Smooth muscle cell (in vitro differentiated cells): ENCODE data around the gene WDR72. TPM values are rescaled to one million over a fixed set of nuclear protein-coding genes. Genes with fewer than 3 reads are reported as not detected.

ENCODE experiments used
- DNase-seq: peaks from one replicate; lab custom pipeline; 2025; ENCODE audit not compliant: unreplicated experiment; lab: John Stamatoyannopoulos, UW
- H2AFZ ChIP-seq: fragments of 200-600 bp; sonication (generic); 2 replicates; pipeline ENCODE4 v1.6.0; 2016; ENCODE audit warnings: antibody characterized with exemption, low read depth, mild to moderate bottlenecking
- H3F3A ChIP-seq: fragments of 200-600 bp; sonication (generic); 2 replicates; pipeline ENCODE4 v1.6.0; 2017; ENCODE audit warnings: antibody characterized with exemption, low read depth
- H3K27ac ChIP-seq: fragments of 200-600 bp; sonication (generic); 2 replicates; pipeline ENCODE4 v1.5.1; 2016; ENCODE audit warnings: low read depth, mild to moderate bottlenecking
- H3K27me3 ChIP-seq: fragments of 200-600 bp; sonication (generic); 2 replicates; pipeline ENCODE4 v1.6.1; 2016; ENCODE audit warnings: low read depth, mild to moderate bottlenecking
- H3K36me3 ChIP-seq: fragments of 200-600 bp; sonication (generic); 2 replicates; pipeline ENCODE4 v1.5.1; 2016; ENCODE audit warnings: low read depth
- H3K4me1 ChIP-seq: fragments of 200-600 bp; sonication (generic); 2 replicates; pipeline ENCODE4 v1.5.1; 2016; ENCODE audit warnings: low read depth
- H3K4me2 ChIP-seq: fragments of 200-600 bp; sonication (generic); 2 replicates; pipeline ENCODE4 v1.6.0; 2016; ENCODE audit warnings: mild to moderate bottlenecking
- H3K4me3 ChIP-seq: fragments of 200-600 bp; sonication (generic); 2 replicates; pipeline ENCODE4 v1.5.1; 2016; ENCODE audit warnings: mild to moderate bottlenecking
- H3K79me2 ChIP-seq: fragments of 200-600 bp; sonication (generic); 2 replicates; pipeline ENCODE4 v1.6.0; 2016; ENCODE audit warnings: low read depth, mild to moderate bottlenecking
- H3K9ac ChIP-seq: fragments of 200-600 bp; sonication (generic); 2 replicates; pipeline ENCODE4 v1.6.0; 2016; ENCODE audit warnings: low read depth
- H3K9me3 ChIP-seq: fragments of 200-600 bp; sonication (generic); replicated peaks from 2 replicates; pipeline ENCODE4 v1.5.1; 2016; ENCODE audit warnings: low read depth
- H4K20me1 ChIP-seq: fragments of 200-600 bp; sonication (generic); 2 replicates; pipeline ENCODE4 v1.6.0; 2016; ENCODE audit warnings: low read depth
- CTCF ChIP-seq: fragments of 200-600 bp; sonication (generic); IDR thresholded peaks from 2 replicates; pipeline ENCODE4 v1.5.1; 2017; ENCODE audit warnings: borderline replicate concordance, mild to moderate bottlenecking, antibody characterized with exemption; ENCODE audit not compliant: insufficient read depth, poor library complexity, severe bottlenecking
- WGBS: methylation state at CpG from one replicate; pipeline ENCODE4 v1.1.7; 2016; ENCODE audit warnings: low lambda C conversion rate; 5-methylcytosine and 5-hydroxymethylcytosine counted together
- polyA plus RNA-seq: library from polyadenylated mRNA; unstranded; fragments of >200 nt; fragmentation: Nextera tagmentation; extraction: Ambion mirVana; gene quantifications from 2 replicates; pipeline ENCODE4 v1.2.1, GENCODE V29; 2016
- total RNA-seq: library from RNA; depleted of rRNA; stranded (reverse); fragments of >200 nt; gene quantifications from 2 replicates; pipeline ENCODE4 v1.2.3, GENCODE V29; 2014

The WDR72 gene
- total and polyA plus RNA-seq, 2 experiments from 2014 or later: 1.3 to 3.3 TPM

- H3K4me1 ChIP-seq: peaks cover 8% of the 10 kb centered on the region
- no peak overlapping the region for H3K4me2 ChIP-seq
- H3F3A ChIP-seq: no peaks in the 10 kb centered on the region
- no peaks in the 10 kb centered on the region for H3K79me2 ChIP-seq
- no peak overlapping the region for H2AFZ ChIP-seq
- no peaks in the 10 kb centered on the region for H4K20me1 ChIP-seq
- peaks cover 5% of the 10 kb centered on the region for H3K27me3 ChIP-seq
- TF ChIP-seq CTCF: no peak
- no peaks in the 10 kb centered on the region for H3K36me3 ChIP-seq
- WGBS: 94% methylated on average over 6 of the region's 6 CpGs
- no peak for DNase-seq
- no peak overlapping the region for H3K9ac ChIP-seq
- no peaks in the 10 kb centered on the region for H3K9me3 ChIP-seq
- no peak overlapping the region for H3K4me3 ChIP-seq
- no peak overlapping the region for H3K27ac ChIP-seq
Measured at GRCh38 chr15:53713218-53713617, 46.2 kb downstream of the WDR72 start.

- Histone ChIP-seq H3F3A (no peaks in the 10 kb centered on the region), H4K20me1 (no peaks in the 10 kb centered on the region), H2AFZ (no peak overlapping the region), H3K9ac (no peak overlapping the region), H3K4me2 (no peak overlapping the region), H3K9me3 (no peaks in the 10 kb centered on the region), H3K27me3 (peaks cover 5% of the 10 kb centered on the region), H3K4me1 (peaks cover 8% of the 10 kb centered on the region), H3K27ac (no peak overlapping the region), H3K4me3 (no peak overlapping the region), H3K79me2 (no peaks in the 10 kb centered on the region), H3K36me3 (no peaks in the 10 kb centered on the region)
- 82% methylated on average over 4 of the region's 4 CpGs for WGBS
- DNase-seq: no peak
- no peak for TF ChIP-seq CTCF
Measured at GRCh38 chr15:53710906-53711305, 48.6 kb downstream of the WDR72 start.

- WGBS: 70% methylated on average over 2 of the region's 2 CpGs
- H3K4me3 ChIP-seq: no peak overlapping the region
Measured at GRCh38 chr15:53709821-53710220, 49.6 kb downstream of the WDR72 start.

More at GRCh38 chr15:53709821-53710220, 49.6 kb downstream of the WDR72 start:
- no peak for DNase-seq
- Histone ChIP-seq H3K9me3 (no peaks in the 10 kb centered on the region), H3K9ac (no peak overlapping the region), H3F3A (no peaks in the 10 kb centered on the region), H3K4me2 (no peak overlapping the region), H2AFZ (no peak overlapping the region), H3K79me2 (no peaks in the 10 kb centered on the region), H3K27ac (no peak overlapping the region), H4K20me1 (no peaks in the 10 kb centered on the region), H3K4me1 (peaks cover 8% of the 10 kb centered on the region), H3K36me3 (no peaks in the 10 kb centered on the region), H3K27me3 (peaks cover 5% of the 10 kb centered on the region)
- no peak for TF ChIP-seq CTCF
